IMR-90 (cell line): Measurements from ENCODE around the gene MICAL2. TPM values are rescaled to one million over a fixed set of nuclear protein-coding genes. Genes with fewer than 3 reads are reported as not detected.

Experiments used
- ATAC-seq: fragments of 200-7000 bp; cut with Tn5 transposase; 2 replicates; pipeline ENCODE4 v1.9.1; 2020; ENCODE audit warnings: low read depth, mild to moderate bottlenecking, moderate library complexity
- BruUV-seq: library from RNA; stranded (reverse); fragments of 400-500 nt; replicated peaks from 2 replicates; lab custom pipeline; 2021; lab: Mats Ljungman, UMichigan
- CTCF ChIA-PET: fragments of 300-600 bp; formaldehyde crosslinking; extraction: SDS; loops from one replicate; lab custom pipeline; 2021; ENCODE audit warnings: antibody characterized with exemption; lab: Yijun Ruan, JAX
- POLR2A ChIA-PET: fragments of 300-600 bp; sonication (Branson Sonifier 250); formaldehyde crosslinking; loops from one replicate; lab custom pipeline; 2022; ENCODE audit warnings: antibody characterized with exemption; ENCODE audit not compliant: unreplicated experiment; lab: Charles Lee
- DNase-seq: peaks from one replicate; pipeline ENCODE4 v3.0.0; 2013
- H2AFZ ChIP-seq: replicated peaks from 2 replicates; pipeline ENCODE3; 2013; ENCODE audit warnings: low read length, mild to moderate bottlenecking; ENCODE audit not compliant: poor library complexity
- H2AK5ac ChIP-seq: 2 replicates; pipeline ENCODE4 v1.6.1; 2013; ENCODE audit warnings: low read depth, low read length, inconsistent platforms
- H2AK9ac ChIP-seq: replicated peaks from 2 replicates; pipeline ENCODE3; 2013; ENCODE audit warnings: mild to moderate bottlenecking, low read depth, low read length, moderate library complexity; ENCODE audit not compliant: poor library complexity
- H2BK120ac ChIP-seq: 2 replicates; pipeline ENCODE4 v1.6.1; 2013; ENCODE audit warnings: low read depth, low read length, inconsistent platforms
- H2BK15ac ChIP-seq: 3 replicates; pipeline ENCODE4 v1.6.1; 2013; ENCODE audit warnings: low read depth, low read length, inconsistent platforms
- H2BK20ac ChIP-seq: 2 replicates; pipeline ENCODE4 v1.6.1; 2013; ENCODE audit warnings: low read depth, mild to moderate bottlenecking, inconsistent platforms, low read length, moderate library complexity
- H2BK5ac ChIP-seq: 2 replicates; pipeline ENCODE4 v1.6.1; 2013; ENCODE audit warnings: mild to moderate bottlenecking, low read depth, low read length, inconsistent platforms; ENCODE audit not compliant: poor library complexity, severe bottlenecking
- H3K14ac ChIP-seq: replicated peaks from 2 replicates; pipeline ENCODE4 v1.6.1; 2013; ENCODE audit warnings: low read depth, low read length, inconsistent platforms
- H3K18ac ChIP-seq: 2 replicates; pipeline ENCODE4 v1.6.1; 2013; ENCODE audit warnings: low read depth, low read length, control low read depth
- H3K23ac ChIP-seq: 2 replicates; pipeline ENCODE4 v1.6.1; 2013; ENCODE audit warnings: low read depth, low read length, inconsistent platforms
- H3K27ac ChIP-seq: 2 replicates; pipeline ENCODE4 v1.5.1; 2013; ENCODE audit warnings: mild to moderate bottlenecking, control low read depth, low read length; ENCODE audit not compliant: insufficient read depth
- H3K27me3 ChIP-seq: 2 replicates; pipeline ENCODE4 v1.6.1; 2013; ENCODE audit warnings: low read length; ENCODE audit not compliant: control insufficient read depth, insufficient read depth
- H3K36me3 ChIP-seq: 2 replicates; pipeline ENCODE4 v1.6.1; 2013; ENCODE audit warnings: low read length, mixed read lengths; ENCODE audit not compliant: control insufficient read depth, insufficient read depth
- H3K4ac ChIP-seq: 2 replicates; pipeline ENCODE4 v1.6.1; 2013; ENCODE audit warnings: low read depth, low read length, inconsistent platforms
- H3K4me1 ChIP-seq: 2 replicates; pipeline ENCODE4 v1.6.1; 2013; ENCODE audit warnings: low read length, mixed read lengths; ENCODE audit not compliant: control insufficient read depth, insufficient read depth
- H3K4me2 ChIP-seq: 2 replicates; pipeline ENCODE4 v1.6.1; 2013; ENCODE audit warnings: low read depth, mild to moderate bottlenecking, control low read depth, low read length, moderate library complexity
- H3K4me3 ChIP-seq: 2 replicates; pipeline ENCODE4 v1.5.1; 2013; ENCODE audit warnings: low read depth, mild to moderate bottlenecking, control low read depth, low read length, moderate library complexity; ENCODE audit not compliant: insufficient read depth
- H3K56ac ChIP-seq: 2 replicates; pipeline ENCODE4 v1.6.1; 2013; ENCODE audit warnings: low read length, inconsistent platforms; ENCODE audit not compliant: insufficient read depth; ENCODE audit errors: extremely low read depth
- H3K79me1 ChIP-seq, 2 experiments: 2 replicates each; pipeline ENCODE4 v1.6.1; 2013; ENCODE audit warnings: low read length in 2 of 2, inconsistent platforms in 1 of 2, low read depth in 1 of 2
- H3K9ac ChIP-seq: 2 replicates; pipeline ENCODE4 v1.6.1; 2013; ENCODE audit warnings: low read depth, low read length, control low read depth
- H3K9me1 ChIP-seq: 2 replicates; pipeline ENCODE4 v1.6.1; 2013; ENCODE audit warnings: low read length, inconsistent platforms; ENCODE audit not compliant: insufficient read depth
- H3K9me3 ChIP-seq: 2 replicates; pipeline ENCODE4 v1.6.1; 2013; ENCODE audit warnings: low read length; ENCODE audit not compliant: control insufficient read depth, insufficient read depth
- H4K20me1 ChIP-seq: 2 replicates; pipeline ENCODE4 v1.6.1; 2013; ENCODE audit warnings: low read length, inconsistent platforms; ENCODE audit not compliant: insufficient read depth
- H4K5ac ChIP-seq: 2 replicates; pipeline ENCODE4 v1.6.1; 2013; ENCODE audit warnings: mild to moderate bottlenecking, low read depth, low read length, control low read depth
- H4K8ac ChIP-seq, 2 experiments: 2 replicates each; pipeline ENCODE4 v1.6.1; 2013; ENCODE audit warnings: low read depth in 2 of 2, low read length in 2 of 2, control low read depth in 1 of 2, inconsistent platforms in 1 of 2
- H4K91ac ChIP-seq: 2 replicates; pipeline ENCODE4 v1.6.1; 2013; ENCODE audit warnings: low read depth, low read length, inconsistent platforms; ENCODE audit not compliant: insufficient read depth
- BHLHE40 ChIP-seq: fragments of 150-350 bp; IDR thresholded peaks from 2 replicates; pipeline ENCODE4 v1.6.1; 2016; ENCODE audit warnings: mild to moderate bottlenecking, low read depth, low read length
- CHD1 ChIP-seq: IDR thresholded peaks from 2 replicates; pipeline ENCODE4 v1.6.1; 2012; ENCODE audit warnings: low read depth, low read length, improper control_type of control experiment
- FOS ChIP-seq: fragments of 150-350 bp; IDR thresholded peaks from 2 replicates; pipeline ENCODE4 v1.6.1; 2016; ENCODE audit warnings: low read depth, low read length
- MAZ ChIP-seq: IDR thresholded peaks from 2 replicates; pipeline ENCODE4 v1.6.1; 2012; ENCODE audit warnings: low read depth, mild to moderate bottlenecking, low read length, improper control_type of control experiment, moderate library complexity, borderline replicate concordance
- NFE2L2 ChIP-seq: fragments of 150-350 bp; IDR thresholded peaks from 2 replicates; pipeline ENCODE4 v1.6.1; 2016; ENCODE audit warnings: low read depth, mild to moderate bottlenecking, low read length
- POLR2A ChIP-seq: IDR thresholded peaks from 2 replicates; pipeline ENCODE4 v1.6.1; 2012; ENCODE audit warnings: mild to moderate bottlenecking, low read depth, low read length
- RAD21 ChIP-seq: IDR thresholded peaks from 2 replicates; pipeline ENCODE4 v1.6.1; 2012; ENCODE audit warnings: low read length, improper control_type of control experiment
- RCOR1 ChIP-seq: IDR thresholded peaks from 2 replicates; pipeline ENCODE4 v1.6.1; 2012; ENCODE audit warnings: mild to moderate bottlenecking, low read length, improper control_type of control experiment; ENCODE audit not compliant: insufficient replicate concordance
- RFX5 ChIP-seq: IDR thresholded peaks from 2 replicates; pipeline ENCODE4 v1.8.0; 2012; ENCODE audit warnings: low read depth, mild to moderate bottlenecking, low read length, moderate library complexity
- SMC3 ChIP-seq: fragments of 150-350 bp; IDR thresholded peaks from 2 replicates; pipeline ENCODE4 v1.6.1; 2016; ENCODE audit warnings: low read depth, mild to moderate bottlenecking, antibody characterized with exemption, low read length, moderate library complexity
- WGBS, 2 experiments: methylation state at CpG; one replicate each; pipeline versions ENCODE4 v1.1.5 to v1.1.7; 2013; ENCODE audit warnings: missing lambda C conversion rate in 2 of 2; ENCODE audit not compliant: insufficient read length in 1 of 2; ENCODE audit errors: extremely low coverage in 2 of 2; 5-methylcytosine and 5-hydroxymethylcytosine counted together
- dilution Hi-C: fragments of 300-500 bp; cut with HindIII; formaldehyde crosslinking; loops from one replicate; pipeline ENCODE4 v1.14.3; 2018; ENCODE audit warnings: low sequenced_read_pairs; ENCODE audit not compliant: unreplicated experiment
- in situ Hi-C: fragments of 300-500 bp; cut with MboI; formaldehyde crosslinking; loops from 3 replicates; pipeline ENCODE4 v1.14.3; 2019; ENCODE audit warnings: low sequenced_read_pairs, inconsistent platforms, mixed read lengths
- intact Hi-C: fragments of 100-400 bp; cut with micrococcal nuclease; formaldehyde crosslinking; loops from 2 replicates; pipeline ENCODE4 v1.10.0; 2022
- polyA plus RNA-seq, 3 experiments: library from polyadenylated mRNA; depleted of rRNA; stranded (reverse); fragments of >200 nt; gene quantifications; 2 replicates each; pipeline ENCODE4 v1.2.3, GENCODE V29; 2012; ENCODE audit warnings: low replicate concordance in 1 of 3
- total RNA-seq: library from RNA; depleted of rRNA; stranded (reverse); fragments of >200 nt; gene quantifications from 2 replicates; pipeline ENCODE4 v1.2.3, GENCODE V29; 2012
- TF ChIP-seq, protein P1 (sequence below): fragments of 150-350 bp; IDR thresholded peaks from 2 replicates; pipeline ENCODE4 v1.6.1; 2016; ENCODE audit warnings: low read depth, mild to moderate bottlenecking, low read length, moderate library complexity, borderline replicate concordance
- TF ChIP-seq, protein P2 (sequence below): conservative IDR thresholded peaks from 2 replicates; pipeline ENCODE4 v1.5.1; 2012; ENCODE audit warnings: mild to moderate bottlenecking, low read depth, low read length, improper control_type of control experiment

MICAL2 gene
- total and polyA plus RNA-seq, 2 of the 4 experiments (the other 2 are of a cell fraction) = 170 to 336 TPM

DNA sequence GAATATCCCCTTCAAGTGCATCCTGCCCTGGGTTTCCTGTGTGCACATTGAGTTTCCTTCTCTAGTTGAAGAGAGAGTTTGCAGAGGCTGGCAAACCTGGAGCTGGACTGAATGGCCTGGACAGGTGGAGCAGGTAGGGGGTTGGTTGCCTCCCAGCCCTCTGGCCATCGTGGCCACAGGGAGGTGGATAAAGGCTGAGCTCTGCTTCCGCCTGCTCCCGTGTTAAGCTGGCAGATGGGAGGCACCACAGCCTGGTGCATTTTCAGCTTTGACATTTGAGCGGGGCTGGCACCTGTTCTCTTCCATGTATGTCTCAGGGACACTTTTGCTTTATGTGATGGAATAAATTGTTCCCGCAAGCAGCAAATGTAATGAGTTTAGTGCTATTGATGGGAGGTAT, 11.1 kb downstream of the MICAL2 start:
- H3K23ac ChIP-seq = no peak overlapping the region
- CTCF ChIA-PET = no interaction called here
- no peak for ATAC-seq
- H3K4ac ChIP-seq = peak overlapping the region; percentile 74
- in situ Hi-C loops (no loop called here), intact Hi-C loops (no loop called here), dilution Hi-C loops (no loop called here)
- H4K5ac ChIP-seq = no peak overlapping the region; the same call in 1 of the 2 replicates
- H3K4me1 ChIP-seq = peaks cover 74% of the 10 kb centered on the region
- TF ChIP-seq, protein P1, sequence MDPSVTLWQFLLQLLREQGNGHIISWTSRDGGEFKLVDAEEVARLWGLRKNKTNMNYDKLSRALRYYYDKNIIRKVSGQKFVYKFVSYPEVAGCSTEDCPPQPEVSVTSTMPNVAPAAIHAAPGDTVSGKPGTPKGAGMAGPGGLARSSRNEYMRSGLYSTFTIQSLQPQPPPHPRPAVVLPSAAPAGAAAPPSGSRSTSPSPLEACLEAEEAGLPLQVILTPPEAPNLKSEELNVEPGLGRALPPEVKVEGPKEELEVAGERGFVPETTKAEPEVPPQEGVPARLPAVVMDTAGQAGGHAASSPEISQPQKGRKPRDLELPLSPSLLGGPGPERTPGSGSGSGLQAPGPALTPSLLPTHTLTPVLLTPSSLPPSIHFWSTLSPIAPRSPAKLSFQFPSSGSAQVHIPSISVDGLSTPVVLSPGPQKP = no peak
- TF ChIP-seq POLR2A = no peak
- TF ChIP-seq, protein P2, sequence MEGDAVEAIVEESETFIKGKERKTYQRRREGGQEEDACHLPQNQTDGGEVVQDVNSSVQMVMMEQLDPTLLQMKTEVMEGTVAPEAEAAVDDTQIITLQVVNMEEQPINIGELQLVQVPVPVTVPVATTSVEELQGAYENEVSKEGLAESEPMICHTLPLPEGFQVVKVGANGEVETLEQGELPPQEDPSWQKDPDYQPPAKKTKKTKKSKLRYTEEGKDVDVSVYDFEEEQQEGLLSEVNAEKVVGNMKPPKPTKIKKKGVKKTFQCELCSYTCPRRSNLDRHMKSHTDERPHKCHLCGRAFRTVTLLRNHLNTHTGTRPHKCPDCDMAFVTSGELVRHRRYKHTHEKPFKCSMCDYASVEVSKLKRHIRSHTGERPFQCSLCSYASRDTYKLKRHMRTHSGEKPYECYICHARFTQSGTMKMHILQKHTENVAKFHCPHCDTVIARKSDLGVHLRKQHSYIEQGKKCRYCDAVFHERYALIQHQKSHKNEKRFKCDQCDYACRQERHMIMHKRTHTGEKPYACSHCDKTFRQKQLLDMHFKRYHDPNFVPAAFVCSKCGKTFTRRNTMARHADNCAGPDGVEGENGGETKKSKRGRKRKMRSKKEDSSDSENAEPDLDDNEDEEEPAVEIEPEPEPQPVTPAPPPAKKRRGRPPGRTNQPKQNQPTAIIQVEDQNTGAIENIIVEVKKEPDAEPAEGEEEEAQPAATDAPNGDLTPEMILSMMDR = no peak
- no peak for TF ChIP-seq BHLHE40
- TF ChIP-seq RCOR1 = no peak
- TF ChIP-seq CHD1 = no peak
- no peak for TF ChIP-seq RFX5
- no peak for TF ChIP-seq RAD21
- no peak for TF ChIP-seq SMC3
- TF ChIP-seq NFE2L2 = no peak
- TF ChIP-seq MAZ = no peak
- no peak for TF ChIP-seq FOS
- H3K4me3 ChIP-seq = no peak overlapping the region
- BruUV-seq = no TSS peak
- H2BK120ac ChIP-seq = peak overlapping the region; percentile 52; the same call in 1 of the 2 replicates
- H3K9me3 ChIP-seq = no peaks in the 10 kb centered on the region
- H3K9ac ChIP-seq = no peak overlapping the region
- peak overlapping the region; percentile 2 for H2BK5ac ChIP-seq
- no peak overlapping the region for H2BK15ac ChIP-seq
- 93% methylated on average over 3 of the region's 5 CpGs; no CpG with 5 or more reads in 1 of the 2 experiments for WGBS, 2 experiments
- H3K18ac ChIP-seq = no peak overlapping the region
- H4K20me1 ChIP-seq = peaks cover 81% of the 10 kb centered on the region
- peaks cover 10% of the 10 kb centered on the region for H3K36me3 ChIP-seq
- H3K14ac ChIP-seq = no peak overlapping the region
- no peak overlapping the region for H2BK20ac ChIP-seq
- no peak overlapping the region for H4K91ac ChIP-seq
- H3K9me1 ChIP-seq = peaks cover 74% of the 10 kb centered on the region
- no peak overlapping the region for H2AFZ ChIP-seq
- no peak overlapping the region for H2AK9ac ChIP-seq
- peak overlapping the region in 1 of 2 experiments; percentile 17; a peak in 1 of 4 replicates for H4K8ac ChIP-seq
- POLR2A ChIA-PET = no interaction called here
- peak overlapping the region; percentile 91; the same call in 1 of the 2 replicates for H2AK5ac ChIP-seq
- no peak overlapping the region for H3K4me2 ChIP-seq
- no peak for DNase-seq
- no peak overlapping the region for H3K27ac ChIP-seq
- H3K27me3 ChIP-seq = no peaks in the 10 kb centered on the region
- H3K56ac ChIP-seq = no peak overlapping the region
- H3K79me1 ChIP-seq = peaks cover 23 to 93% of the 10 kb centered on the region in 2 experiments
